NCI-H524 (cell line): ENCODE data around the gene GRIK4.

Experiments used
- DNase-seq, 2 experiments: peaks; one replicate each; lab custom pipeline; 2025; lab: John Stamatoyannopoulos, UW

GRIK4 gene

DNA sequence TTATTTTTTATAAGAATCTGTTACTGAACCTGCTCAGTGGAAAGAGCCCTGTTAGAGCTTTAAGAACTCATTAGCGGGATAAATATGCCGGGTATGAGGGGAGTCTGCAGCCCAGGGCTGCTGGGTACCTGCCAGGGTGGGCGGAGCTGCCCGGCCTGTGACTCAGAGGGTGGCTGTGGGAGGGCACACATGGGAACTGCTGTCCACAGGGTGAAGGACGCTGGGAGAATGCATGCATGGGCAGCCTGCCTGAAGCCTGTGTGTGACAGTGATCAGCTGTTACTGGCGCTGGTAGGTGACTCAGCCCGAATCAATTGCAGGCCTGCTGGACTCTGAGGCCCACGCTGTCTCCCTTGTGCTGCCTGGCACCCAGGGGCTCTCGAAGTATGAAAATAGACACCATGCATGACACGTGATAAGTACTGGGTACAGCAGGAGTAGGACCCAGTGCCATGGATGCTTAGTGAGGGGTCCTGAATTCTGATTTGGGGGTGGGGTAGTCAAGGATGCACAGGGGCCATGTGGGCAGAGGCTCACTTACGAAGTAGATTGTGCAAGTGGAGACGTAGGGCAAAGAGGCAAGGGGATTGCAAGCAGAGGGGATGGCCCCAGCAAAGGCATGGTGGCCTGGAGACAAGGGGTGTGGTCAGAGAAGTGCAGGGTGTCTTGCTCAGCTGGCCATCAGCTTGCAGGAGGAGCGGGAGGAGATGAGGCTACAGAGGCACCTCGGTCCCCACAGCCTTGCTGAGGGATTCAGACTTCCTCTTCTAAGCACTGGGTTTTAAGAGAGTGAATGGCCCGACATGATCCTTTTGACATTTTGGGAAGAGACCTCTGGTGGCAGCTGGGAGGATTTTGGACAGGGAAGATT, 36.5 kb downstream of the GRIK4 start:
- DNase-seq: peak in 1 of 2 experiments; percentile 74

DNA sequence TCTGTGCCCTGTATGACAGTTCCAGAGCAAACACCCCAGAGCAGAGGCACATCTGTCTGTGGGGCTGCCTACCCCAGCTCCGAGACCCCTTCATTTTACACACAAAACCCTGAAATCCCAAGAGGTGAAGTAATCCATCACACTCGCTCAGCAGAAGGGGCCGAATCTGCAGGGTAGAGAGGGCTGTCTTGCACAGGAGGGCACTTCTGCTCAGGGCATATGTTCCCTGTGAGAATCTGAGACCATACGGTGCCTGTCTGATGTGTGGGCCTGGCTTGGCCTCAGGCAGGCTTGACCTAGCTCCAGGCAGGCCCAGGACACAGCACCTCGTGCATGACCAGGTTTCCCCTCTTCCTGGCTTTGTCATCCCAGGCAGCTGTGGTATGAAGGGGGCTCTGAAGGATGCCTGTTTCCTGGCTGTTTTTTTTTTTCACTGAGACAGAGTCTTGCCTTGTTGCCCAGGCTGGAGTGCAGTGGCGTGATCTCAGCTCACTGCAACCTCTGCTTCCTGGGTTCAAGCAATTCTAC, 37.2 kb downstream of the GRIK4 start:
- DNase-seq: peak in 1 of 2 experiments; percentile 43

DNA sequence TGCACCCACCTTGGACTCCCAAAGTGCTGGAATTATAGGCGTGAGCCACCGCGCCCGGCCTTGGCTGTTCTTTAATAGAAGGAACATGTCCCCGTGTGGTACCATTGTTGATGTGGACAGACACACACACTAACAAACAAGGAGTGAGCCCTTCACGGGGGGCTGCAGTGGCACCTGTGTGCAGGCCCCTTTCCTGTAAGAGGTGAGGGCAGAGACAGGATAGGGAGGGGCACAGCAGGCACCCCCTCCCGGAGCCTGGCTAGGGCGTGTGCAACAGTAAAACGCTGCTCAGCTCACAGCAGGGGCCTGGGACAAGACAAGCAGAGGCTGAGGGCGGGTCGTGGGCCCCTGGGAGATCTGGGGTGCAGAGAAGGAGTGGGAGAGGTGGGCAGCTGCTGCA, 37.8 kb downstream of the GRIK4 start:
- DNase-seq: no peak

DNA sequence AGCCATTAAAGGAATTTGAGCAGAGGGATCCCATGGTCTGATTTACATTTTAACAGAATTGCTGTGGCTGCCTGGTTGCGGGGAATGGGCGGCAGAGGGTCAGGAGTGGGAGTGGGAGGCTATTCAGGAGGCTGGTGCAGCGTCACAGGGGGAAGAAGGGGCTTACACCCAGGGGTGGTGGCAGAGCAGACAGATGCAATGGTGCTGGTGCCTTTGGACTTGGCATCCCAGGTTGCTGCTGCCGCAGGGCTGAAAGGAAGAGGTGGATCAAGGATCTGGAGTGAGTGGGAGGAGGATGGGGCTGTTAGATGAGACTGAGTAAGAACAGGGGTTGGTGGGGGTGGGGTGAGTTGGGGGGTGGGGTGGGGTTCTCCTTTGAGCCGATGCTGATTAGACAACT, 38.5 kb downstream of the GRIK4 start:
- DNase-seq: no peak

DNA sequence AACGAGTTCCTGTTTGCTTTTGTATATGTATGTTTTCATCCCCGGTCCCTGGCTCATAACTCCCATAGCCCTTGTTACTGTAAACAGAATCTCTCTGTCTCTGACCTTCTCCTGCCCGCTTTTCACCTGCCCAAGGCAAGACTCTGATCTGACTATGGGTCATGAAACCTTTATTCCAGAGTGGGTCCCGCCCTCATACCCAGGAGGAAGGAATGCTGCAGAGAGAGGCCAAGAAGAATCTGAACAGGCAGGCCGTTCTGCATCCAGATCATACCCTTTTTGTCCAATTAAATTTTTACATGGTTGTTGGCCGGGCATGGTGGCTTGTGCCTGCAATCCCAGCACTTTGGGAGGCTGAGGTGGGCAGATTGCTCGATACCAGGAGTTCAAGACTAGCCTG, 39.6 kb downstream of the GRIK4 start:
- DNase-seq: no peak

DNA sequence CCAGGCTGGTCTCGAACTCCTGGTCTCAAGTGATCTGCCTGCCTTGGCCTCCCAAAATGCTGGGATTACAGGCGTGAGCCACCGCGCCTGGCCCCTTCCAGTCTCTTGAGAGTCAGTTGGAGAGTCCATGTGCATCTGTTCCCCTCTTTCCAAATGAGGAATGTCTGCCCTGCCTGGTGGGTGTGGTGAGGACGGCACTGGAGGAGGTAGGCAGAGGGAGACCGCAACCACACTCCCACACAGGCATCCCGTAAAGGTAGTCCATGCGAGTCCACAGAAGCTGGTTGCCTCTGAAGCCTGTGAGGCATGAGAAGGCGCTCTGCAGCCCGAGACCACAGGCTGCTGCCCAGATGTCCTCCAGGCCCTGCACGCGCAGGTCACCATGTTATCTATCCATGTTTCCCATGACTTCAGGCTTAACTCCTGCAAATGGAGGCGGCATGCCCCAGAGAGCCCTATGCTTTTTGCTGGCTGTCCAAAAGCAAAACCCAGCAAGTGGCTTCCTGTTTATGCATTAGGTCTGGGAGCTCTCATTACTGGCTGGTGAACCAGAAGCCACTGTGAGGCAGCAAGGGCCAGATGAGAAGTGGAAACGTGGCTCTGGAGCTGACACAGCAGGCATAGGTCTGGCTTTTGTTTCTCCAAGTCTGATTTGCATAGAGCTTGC, 43.4 kb downstream of the GRIK4 start:
- DNase-seq: no peak

DNA sequence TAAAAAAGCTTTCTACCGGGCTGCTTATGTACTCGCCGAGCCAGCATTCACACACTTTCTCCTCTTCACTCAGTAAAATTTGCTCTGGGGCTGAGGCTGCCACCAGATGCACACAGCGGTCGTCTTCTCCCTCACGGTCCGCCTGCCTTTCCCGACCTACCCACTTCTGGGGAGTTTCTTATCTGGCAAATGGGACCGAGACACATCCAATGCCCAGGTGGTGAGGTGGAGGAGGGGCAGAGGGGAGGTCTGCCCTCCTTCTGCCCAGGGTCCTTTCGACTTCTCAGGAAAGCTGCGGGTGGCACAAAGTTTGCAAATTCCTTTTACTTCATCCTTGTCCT, 43.9 kb downstream of the GRIK4 start:
- no peak for DNase-seq

DNA sequence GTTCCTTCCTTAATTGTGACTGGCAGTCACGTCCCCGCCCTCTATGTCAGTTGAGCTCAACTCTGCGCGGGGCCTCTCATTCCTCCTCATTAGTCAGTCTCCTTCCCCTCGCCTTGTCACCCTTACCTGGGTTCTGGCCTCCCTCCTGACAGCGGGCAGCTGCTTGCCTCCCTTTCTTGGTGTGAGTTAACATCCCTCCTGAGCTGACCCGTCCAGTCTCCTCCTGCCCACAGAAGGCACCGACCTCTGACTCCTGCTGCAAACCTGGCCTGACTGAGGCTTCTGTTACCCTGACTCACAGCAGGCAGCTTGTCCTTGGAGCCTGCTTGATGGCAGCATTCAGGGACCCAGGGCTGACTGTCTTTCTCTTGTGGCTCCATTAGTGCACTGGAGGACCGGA, 45.2 kb downstream of the GRIK4 start:
- DNase-seq: no peak

DNA sequence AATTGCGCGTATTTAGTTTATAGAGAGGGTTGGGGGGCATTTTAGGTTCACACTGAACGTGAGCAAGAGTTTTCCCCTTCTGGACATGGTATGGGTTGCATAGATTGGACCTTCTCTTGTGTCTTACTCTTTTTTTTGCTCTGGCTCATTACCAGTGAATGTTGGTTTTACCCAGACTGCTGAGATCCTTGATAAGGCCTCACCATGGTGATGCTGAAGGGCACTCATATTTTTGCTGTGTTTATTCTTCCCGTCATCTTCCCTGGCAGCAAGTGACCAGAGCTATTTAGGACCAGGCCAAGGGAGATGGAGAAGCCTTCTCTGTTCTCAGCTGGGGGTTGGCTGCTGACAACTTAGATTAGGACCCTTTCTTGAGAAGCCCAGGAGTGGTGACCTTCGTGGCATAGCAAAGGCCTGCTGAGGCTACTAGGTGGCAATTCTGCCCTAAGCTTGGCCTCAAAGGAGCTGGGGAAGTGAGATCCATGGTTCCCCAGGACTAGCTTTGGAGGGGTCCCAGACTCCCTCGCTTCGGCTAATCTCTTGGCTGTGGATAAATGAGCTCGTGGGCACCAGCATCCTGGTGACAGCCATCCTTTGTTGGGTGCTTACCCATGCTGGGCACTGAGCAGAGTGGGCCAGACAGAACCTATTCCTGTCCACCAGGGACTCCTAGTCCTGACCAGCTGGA, 47.3 kb downstream of the GRIK4 start:
- DNase-seq: no peak

DNA sequence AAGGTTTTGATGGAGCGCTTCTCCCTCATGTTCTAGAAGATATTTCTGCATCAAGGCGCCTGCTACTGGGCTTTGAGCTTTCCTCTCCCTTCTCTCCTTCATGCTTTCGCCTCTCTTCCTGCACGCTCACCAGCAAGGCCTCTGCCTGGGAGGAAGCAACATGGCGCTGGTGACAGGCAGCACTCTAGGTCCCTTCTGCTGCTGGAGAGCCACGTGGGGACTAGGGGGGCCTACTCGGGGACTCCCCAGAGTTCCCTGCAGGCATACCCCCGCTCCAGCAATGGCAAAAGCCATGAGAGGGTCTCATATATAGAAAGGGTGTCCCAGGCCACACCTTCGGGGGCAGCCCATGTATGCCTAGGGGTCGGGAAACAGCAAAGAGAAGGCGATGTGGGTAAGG, 49.7 kb downstream of the GRIK4 start:
- DNase-seq: no peak

DNA sequence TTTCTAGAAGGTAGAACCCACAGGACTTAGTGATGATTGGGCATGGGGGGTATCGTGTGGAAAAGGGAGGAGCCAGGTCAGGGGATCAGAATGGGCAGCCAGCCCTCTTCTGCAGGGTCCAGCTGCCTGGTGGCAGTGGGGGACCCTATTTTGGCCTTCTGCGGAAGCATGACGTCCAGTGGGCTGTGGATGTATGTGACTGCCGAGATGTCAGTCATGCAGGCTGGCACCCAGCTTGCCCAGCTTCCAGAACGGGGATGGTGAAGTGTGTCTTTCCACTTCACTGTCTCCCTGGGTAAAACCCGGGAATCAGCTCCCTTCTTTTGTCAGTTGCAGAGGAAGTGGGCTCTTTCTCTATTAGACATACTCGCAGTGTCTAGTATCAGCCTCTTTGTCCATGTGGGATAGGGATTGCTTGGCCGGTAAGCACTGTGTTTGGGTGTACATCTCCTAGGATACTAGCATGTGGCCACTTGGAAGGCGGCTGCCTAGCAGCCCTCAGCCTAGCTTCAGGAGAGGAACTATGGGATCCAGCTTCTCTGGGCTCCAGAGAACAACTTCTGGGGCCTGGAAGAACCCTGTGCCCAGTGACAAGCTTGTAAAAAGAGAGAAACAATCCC, 51.4 kb downstream of the GRIK4 start:
- no peak for DNase-seq

DNA sequence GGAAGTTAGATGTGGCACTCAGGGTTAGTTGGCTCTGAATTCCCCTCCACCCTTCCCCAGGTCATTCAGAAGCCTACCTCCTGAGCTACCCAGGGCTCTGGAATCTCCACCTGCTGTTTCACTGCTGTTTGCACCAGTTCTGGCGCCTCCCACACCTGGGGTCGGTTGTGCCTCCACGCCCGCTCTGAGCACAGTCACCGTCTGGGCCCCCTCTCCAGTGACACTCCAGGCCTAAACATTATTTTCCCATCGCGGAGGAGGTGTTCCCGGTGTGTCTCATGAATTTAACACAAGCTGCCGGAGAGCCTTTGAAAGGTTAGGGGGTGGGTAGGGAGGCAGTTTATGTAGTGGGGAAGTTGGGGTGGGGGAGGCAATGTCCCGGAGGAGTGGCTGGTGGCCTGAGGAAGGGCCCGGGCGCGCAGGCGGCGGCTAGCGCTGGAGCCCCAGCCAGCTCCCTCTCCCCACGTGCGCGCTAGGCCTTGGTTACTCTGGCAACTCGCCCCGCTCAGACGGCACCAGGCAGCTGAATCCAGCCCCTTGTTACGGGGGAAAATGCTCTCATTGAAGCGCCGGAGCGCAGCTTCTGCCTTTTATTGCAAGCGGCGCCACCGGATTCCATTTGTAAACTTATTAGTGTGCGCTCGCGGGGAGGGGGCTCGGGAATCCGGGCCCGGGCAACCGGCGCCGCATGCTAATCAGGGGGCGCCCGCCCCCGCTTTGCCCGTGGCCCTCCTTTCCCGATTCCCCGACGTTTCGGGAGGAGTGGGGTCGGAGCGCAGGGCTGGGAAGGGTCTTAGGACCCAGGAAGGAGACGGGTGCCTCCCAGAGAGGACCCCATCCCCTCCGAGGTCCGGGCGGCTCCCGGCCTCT, 52.4 kb downstream of the GRIK4 start:
- peak in 1 of 2 experiments; percentile 11 for DNase-seq

DNA sequence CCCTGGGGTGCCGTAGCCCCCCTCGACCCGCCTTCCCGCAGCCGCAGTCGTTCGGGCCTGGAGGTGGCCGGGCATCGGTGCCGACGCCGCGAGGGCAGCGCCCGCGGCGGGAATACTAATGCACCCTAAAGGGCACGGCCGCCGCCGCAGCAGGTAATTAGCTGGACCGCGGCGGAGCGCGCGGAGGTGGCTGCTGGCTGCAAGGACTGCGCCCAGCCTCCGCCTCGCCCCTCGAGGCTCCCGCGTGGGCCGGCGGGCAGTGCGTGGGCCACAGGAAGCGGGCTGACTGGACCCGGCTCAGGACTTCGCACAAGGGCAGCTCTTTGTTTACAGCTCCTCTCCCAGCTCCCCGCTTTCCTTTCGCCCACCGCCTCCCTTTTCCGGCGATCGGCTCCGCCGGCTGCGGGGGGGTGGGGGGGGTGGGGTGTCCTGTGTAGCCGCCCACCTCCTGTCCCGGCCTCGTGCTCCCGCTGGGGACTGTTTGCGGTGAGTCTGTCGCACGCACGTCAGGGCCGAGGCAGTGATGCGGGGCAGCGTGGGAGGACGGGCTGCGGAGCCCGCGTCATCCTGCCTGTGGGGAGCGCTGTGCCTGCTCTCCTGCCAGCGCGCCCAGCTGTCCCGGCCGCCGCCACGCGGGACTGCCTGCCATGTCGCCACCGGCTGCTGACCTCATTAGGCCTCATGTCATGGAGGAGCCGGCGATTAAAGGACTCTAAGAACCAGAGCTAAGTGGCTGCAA, 53.2 kb downstream of the GRIK4 start:
- peak; percentile 25 to 50 for DNase-seq

DNA sequence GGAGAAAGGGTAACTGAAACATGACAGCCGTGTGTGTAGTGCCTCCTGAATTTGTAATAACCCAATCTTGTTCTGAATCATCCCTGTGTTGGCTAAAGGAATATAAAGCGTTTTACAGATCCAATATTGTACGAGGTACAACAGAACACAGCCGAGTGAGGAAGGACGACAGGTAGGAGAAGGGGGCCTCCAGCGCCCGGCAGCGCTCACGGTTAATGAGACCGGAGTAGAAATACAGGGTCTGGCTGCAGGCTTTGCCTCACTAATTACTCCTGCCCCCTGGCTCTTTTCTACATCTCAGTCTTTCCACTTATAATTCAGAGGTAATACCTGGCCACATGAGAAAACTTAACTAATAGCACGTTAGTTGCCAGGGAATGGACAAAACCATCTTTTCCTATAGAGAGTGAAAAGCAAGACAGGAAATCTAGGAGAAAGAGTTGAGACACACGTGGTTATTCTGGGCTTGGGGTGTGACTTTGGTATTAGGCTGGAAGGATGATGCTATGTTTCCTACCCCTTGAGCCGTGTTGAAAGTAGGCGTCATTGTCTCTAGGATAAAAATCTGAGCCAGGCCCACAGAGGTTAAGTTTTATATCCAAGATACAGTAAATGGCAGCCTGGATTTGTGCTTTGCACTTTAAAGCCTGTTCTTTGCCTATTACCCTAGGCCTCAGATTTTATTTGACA, 54.1 kb downstream of the GRIK4 start:
- DNase-seq: no peak

DNA sequence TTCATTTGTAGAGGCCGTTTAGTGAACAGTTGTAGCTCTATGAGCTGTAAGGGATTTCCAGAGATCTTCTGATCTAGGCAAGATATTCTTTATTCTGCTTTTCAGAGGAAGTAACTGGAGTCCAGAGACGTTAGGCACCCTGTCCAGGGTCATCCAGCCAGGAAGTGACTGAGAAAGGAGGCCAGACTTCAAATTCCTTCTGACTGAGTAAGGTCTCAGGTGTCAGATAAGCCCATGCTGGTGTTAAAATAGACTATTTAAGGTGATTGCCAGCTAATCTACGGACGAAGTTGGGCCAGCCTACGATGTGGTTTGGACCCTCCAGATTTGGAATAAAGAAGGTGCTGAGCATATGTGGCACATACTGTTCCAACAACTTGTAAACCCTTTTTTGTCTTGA, 54.6 kb downstream of the GRIK4 start:
- DNase-seq: no peak

DNA sequence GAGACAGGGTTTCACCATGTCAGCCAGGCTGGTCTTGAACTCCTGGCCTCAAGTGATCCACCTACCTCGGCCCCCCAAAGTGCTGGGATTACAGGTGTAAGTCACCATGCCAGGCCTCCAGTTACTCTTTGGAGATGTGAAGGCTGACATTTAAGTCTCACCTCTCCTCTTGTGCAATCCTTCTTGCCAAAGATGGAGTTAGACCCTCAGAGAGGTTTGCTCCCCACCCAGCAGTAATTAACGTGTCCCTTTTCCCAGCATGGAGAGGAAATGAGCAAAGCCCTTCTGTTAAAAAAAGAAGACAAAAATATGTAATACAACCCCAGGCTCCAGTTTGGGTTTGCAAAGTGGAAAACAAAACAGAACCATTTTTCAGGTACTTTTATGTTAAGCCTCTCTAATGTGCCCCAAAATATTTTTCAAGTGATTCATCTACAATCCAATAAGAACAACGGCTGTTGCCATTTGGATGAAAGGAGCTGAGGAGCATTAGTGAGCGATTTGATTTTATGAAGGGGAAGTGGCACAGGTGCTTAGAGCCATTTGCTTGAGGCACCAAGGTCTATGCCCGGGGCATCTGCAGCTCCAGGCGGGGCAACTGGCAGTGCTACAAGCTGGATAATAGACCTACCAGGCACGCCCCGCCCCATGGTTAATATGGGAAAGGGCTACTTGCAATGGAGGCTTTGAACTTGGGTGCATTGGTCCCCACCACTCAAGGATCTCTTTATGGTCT, 57.2 kb downstream of the GRIK4 start:
- DNase-seq: no peak

DNA sequence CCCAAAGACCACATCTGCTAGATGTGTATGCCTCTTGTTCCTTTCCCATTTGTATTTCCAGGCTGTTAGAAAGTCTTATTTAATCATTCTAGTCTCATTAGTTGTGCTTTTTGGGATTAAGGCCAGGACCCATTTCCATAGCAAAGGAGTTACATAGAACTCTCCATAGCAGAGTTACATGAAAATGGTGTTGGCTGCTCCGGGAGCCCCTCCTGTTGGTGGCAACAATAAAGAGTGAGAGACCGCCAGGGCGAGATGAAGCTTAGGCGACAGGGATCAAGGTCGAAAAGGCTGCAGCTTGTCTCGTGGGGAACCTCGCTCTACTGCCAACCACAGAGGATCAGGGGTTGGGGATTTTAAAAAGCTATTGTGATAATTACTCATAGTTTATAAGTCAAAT, 58.3 kb downstream of the GRIK4 start:
- no peak for DNase-seq

DNA sequence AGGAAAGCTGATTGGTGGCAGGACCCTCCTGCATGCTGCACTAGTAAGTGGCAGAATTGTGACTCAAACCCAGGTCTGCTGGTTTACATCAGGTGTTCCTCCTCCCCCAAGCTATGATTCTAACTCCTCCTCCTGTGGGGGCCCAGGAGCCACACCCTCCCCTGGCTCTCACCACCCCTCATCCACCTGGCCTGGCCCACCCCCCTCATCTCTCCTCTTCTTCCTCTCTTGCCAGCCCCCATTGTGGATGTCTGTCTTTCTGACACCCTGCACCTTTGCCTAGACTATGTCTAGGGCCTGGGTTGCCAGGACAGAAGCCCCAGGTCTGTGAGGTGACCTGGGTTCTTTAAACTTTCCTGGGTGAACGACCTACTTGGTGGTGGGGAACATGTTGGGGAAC, 59.9 kb downstream of the GRIK4 start:
- DNase-seq: no peak

DNA sequence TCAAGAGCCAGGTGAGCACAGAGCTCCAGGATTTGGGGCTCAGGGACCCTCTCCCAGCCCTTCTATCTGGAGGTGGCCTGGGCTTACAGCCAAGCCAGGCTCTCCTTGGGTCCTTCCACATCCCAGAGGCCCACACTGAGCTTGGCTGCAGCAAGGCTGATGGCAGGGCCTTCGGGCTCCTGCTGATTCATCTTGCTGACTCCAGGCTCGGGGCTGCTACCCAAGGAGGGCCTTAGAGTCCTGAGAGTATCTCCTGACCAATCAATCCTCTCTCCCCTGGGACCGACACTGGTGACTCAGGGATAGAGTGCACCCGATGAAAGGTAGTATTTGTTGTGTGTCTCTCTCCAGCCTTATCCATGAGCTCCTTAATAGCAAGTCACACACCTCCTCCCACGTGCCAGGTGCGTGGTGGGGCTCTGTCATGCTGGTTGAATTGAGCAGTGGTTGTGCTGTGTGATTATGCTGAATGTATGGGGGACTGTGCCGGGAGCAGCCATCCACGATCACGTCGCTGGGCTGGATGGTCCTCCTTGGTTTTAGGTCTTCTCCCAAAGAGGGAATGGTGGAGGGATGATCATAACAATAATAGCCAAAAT, 62.3 kb downstream of the GRIK4 start:
- no peak for DNase-seq
